WTC11 (cell line): ENCODE results near the gene NME4. TPM values are rescaled to one million over a fixed set of nuclear protein-coding genes. Genes with fewer than 3 reads are reported as not detected.

Source experiments
- ATAC-seq: fragments of 200-7000 bp; cut with Tn5 transposase; 2 replicates; pipeline ENCODE4 v1.10.0; 2021; ENCODE audit warnings: mild to moderate bottlenecking, moderate library complexity
- CTCF ChIA-PET: fragments of 300-600 bp; sonication (Branson Sonifier 250); formaldehyde crosslinking; loops from one replicate; lab custom pipeline; 2021; ENCODE audit warnings: antibody characterized with exemption; lab: Charles Lee
- POLR2A ChIA-PET: fragments of 350-600 bp; sonication (Branson Sonifier 250); formaldehyde crosslinking; loops from one replicate; lab custom pipeline; 2021; ENCODE audit warnings: antibody characterized with exemption; lab: Charles Lee
- DNase-seq: peaks from one replicate; pipeline ENCODE4 v3.0.0; 2021; ENCODE audit warnings: low spot score
- H3K27ac Mint-ChIP-seq: 2 replicates; pipeline ENCODE4 v1.8.0; 2021; ENCODE audit warnings: mixed read lengths
- H3K27me3 Mint-ChIP-seq: 2 replicates; pipeline ENCODE4 v1.8.0; 2021; ENCODE audit warnings: low read depth, mild to moderate bottlenecking, moderate library complexity, mixed read lengths
- H3K36me3 Mint-ChIP-seq: 2 replicates; pipeline ENCODE4 v1.8.0; 2021; ENCODE audit warnings: mixed read lengths
- H3K4me1 Mint-ChIP-seq: 2 replicates; pipeline ENCODE4 v1.8.0; 2022; ENCODE audit warnings: mixed read lengths
- H3K4me3 Mint-ChIP-seq: 2 replicates; pipeline ENCODE4 v1.8.0; 2021; ENCODE audit warnings: mild to moderate bottlenecking, moderate library complexity, mixed read lengths
- H3K9me3 Mint-ChIP-seq: 2 replicates; pipeline ENCODE4 v1.8.0; 2021; ENCODE audit warnings: mixed read lengths
- CBFB ChIP-seq: sonication (generic); formaldehyde crosslinking; IDR thresholded peaks from 2 replicates; pipeline ENCODE4 v1.8.1; 2022; ENCODE audit warnings: mild to moderate bottlenecking, low read depth, missing genetic modification reagents
- CREM ChIP-seq: sonication (generic); formaldehyde crosslinking; IDR thresholded peaks from 2 replicates; pipeline ENCODE4 v1.8.1; 2022; ENCODE audit warnings: mild to moderate bottlenecking, missing genetic modification reagents, moderate library complexity
- E2F4 ChIP-seq: sonication (generic); formaldehyde crosslinking; IDR thresholded peaks from 2 replicates; pipeline ENCODE4 v1.8.1; 2022; ENCODE audit warnings: low read depth, mild to moderate bottlenecking, moderate library complexity, missing genetic modification reagents, borderline replicate concordance
- JUN ChIP-seq: sonication (generic); formaldehyde crosslinking; IDR thresholded peaks from 2 replicates; pipeline ENCODE4 v1.8.0; 2023; ENCODE audit warnings: mild to moderate bottlenecking, missing genetic modification reagents
- NFYB ChIP-seq: sonication (generic); formaldehyde crosslinking; conservative IDR thresholded peaks from 2 replicates; pipeline ENCODE4 v1.8.0; 2022; ENCODE audit warnings: low read depth, missing genetic modification reagents
- PRDM15 ChIP-seq: sonication (generic); formaldehyde crosslinking; IDR thresholded peaks from 2 replicates; pipeline ENCODE4 v1.8.0; 2022; ENCODE audit warnings: missing genetic modification reagents
- RELA ChIP-seq: sonication (generic); formaldehyde crosslinking; IDR thresholded peaks from 2 replicates; pipeline ENCODE4 v1.8.1; 2022; ENCODE audit warnings: missing genetic modification reagents, mild to moderate bottlenecking, borderline replicate concordance
- RORB ChIP-seq: fragments of 250-450 bp; sonication (Bioruptor Pico); IDR thresholded peaks from 2 replicates; pipeline ENCODE4 v1.9.0; 2021; ENCODE audit warnings: mild to moderate bottlenecking
- SP1 ChIP-seq: sonication (generic); formaldehyde crosslinking; conservative IDR thresholded peaks from 2 replicates; pipeline ENCODE4 v1.8.1; 2022; ENCODE audit warnings: missing genetic modification reagents
- ZNF121 ChIP-seq: sonication (generic); formaldehyde crosslinking; IDR thresholded peaks from 2 replicates; pipeline ENCODE4 v1.8.0; 2023; ENCODE audit warnings: missing genetic modification reagents
- ZNF416 ChIP-seq: fragments of 250-450 bp; sonication (Bioruptor Pico); IDR thresholded peaks from 2 replicates; pipeline ENCODE4 v1.9.0; 2021; ENCODE audit warnings: mild to moderate bottlenecking, inconsistent platforms
- total RNA-seq: library from RNA; stranded (reverse); gene quantifications from 3 replicates; pipeline ENCODE4 v1.2.3, GENCODE V29; 2021
- TF ChIP-seq, protein P1 (sequence below): fragments of 200-600 bp; IDR thresholded peaks from 2 replicates; pipeline ENCODE4 v1.8.0; 2022; ENCODE audit warnings: antibody characterized with exemption
- TF ChIP-seq, protein P2 (sequence below): sonication (generic); formaldehyde crosslinking; IDR thresholded peaks from 2 replicates; pipeline ENCODE4 v1.8.1; 2023; ENCODE audit warnings: mild to moderate bottlenecking, missing genetic modification reagents, borderline replicate concordance

The NME4 gene
- total RNA-seq, 1 experiment from 2014 or later: 467 TPM

DNA sequence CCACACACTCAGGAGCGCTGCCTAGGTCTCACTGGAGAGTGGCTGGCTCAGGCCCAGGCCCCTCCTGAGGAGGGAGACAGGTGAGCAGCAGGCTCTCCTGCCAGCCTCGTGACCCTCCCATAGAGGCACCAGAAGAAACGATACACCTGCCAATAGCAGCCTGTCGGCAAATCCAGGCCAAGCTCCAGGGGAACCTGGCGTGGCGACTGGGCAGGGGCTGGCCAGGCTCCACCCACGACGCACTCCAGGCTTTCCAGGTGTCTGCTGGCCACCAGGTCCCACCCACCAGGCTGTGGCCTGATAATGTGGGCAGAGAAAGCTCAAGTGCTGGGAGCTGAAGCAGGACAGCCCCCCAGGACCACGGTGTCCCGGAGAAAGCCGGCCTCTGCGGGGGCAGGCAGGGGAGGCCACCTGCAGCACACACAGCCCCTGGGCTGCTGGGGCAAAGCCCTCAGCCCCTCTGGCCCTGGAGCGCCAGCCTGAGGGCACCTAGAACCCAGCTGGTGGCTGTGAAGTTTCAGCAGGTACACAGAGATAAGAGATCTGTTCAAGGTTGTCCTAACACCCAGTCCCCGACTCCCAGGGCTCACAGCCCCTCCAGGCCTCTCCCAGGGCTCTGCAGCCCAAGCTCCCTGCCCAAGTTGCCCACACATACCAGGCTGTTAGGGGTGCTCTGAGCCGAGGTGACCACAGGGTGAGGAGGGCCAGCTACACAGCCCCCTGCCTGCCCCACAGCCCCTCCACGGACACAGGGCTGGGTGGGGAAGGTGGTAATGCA is 17.6 kb upstream of the NME4 start (continued):
- TF ChIP-seq, protein P1, sequence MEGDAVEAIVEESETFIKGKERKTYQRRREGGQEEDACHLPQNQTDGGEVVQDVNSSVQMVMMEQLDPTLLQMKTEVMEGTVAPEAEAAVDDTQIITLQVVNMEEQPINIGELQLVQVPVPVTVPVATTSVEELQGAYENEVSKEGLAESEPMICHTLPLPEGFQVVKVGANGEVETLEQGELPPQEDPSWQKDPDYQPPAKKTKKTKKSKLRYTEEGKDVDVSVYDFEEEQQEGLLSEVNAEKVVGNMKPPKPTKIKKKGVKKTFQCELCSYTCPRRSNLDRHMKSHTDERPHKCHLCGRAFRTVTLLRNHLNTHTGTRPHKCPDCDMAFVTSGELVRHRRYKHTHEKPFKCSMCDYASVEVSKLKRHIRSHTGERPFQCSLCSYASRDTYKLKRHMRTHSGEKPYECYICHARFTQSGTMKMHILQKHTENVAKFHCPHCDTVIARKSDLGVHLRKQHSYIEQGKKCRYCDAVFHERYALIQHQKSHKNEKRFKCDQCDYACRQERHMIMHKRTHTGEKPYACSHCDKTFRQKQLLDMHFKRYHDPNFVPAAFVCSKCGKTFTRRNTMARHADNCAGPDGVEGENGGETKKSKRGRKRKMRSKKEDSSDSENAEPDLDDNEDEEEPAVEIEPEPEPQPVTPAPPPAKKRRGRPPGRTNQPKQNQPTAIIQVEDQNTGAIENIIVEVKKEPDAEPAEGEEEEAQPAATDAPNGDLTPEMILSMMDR: no peak
- TF ChIP-seq RORB: no peak
- TF ChIP-seq SP1 (CRISPR knock-in tag): peak; percentile 67; the same call in 1 of the 2 replicates
- TF ChIP-seq, protein P2, sequence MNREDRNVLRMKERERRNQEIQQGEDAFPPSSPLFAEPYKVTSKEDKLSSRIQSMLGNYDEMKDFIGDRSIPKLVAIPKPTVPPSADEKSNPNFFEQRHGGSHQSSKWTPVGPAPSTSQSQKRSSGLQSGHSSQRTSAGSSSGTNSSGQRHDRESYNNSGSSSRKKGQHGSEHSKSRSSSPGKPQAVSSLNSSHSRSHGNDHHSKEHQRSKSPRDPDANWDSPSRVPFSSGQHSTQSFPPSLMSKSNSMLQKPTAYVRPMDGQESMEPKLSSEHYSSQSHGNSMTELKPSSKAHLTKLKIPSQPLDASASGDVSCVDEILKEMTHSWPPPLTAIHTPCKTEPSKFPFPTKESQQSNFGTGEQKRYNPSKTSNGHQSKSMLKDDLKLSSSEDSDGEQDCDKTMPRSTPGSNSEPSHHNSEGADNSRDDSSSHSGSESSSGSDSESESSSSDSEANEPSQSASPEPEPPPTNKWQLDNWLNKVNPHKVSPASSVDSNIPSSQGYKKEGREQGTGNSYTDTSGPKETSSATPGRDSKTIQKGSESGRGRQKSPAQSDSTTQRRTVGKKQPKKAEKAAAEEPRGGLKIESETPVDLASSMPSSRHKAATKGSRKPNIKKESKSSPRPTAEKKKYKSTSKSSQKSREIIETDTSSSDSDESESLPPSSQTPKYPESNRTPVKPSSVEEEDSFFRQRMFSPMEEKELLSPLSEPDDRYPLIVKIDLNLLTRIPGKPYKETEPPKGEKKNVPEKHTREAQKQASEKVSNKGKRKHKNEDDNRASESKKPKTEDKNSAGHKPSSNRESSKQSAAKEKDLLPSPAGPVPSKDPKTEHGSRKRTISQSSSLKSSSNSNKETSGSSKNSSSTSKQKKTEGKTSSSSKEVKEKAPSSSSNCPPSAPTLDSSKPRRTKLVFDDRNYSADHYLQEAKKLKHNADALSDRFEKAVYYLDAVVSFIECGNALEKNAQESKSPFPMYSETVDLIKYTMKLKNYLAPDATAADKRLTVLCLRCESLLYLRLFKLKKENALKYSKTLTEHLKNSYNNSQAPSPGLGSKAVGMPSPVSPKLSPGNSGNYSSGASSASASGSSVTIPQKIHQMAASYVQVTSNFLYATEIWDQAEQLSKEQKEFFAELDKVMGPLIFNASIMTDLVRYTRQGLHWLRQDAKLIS (CRISPR knock-in tag): no peak
- TF ChIP-seq ZNF416: peak; percentile 94
- TF ChIP-seq E2F4 (CRISPR knock-in tag): no peak
- peak; percentile 67 for TF ChIP-seq NFYB
- TF ChIP-seq PRDM15 (CRISPR knock-in tag): peak; percentile 89
- no peak for TF ChIP-seq JUN (CRISPR knock-in tag)
- no peak for TF ChIP-seq CBFB (CRISPR knock-in tag)
- TF ChIP-seq CREM (CRISPR knock-in tag): no peak

DNA sequence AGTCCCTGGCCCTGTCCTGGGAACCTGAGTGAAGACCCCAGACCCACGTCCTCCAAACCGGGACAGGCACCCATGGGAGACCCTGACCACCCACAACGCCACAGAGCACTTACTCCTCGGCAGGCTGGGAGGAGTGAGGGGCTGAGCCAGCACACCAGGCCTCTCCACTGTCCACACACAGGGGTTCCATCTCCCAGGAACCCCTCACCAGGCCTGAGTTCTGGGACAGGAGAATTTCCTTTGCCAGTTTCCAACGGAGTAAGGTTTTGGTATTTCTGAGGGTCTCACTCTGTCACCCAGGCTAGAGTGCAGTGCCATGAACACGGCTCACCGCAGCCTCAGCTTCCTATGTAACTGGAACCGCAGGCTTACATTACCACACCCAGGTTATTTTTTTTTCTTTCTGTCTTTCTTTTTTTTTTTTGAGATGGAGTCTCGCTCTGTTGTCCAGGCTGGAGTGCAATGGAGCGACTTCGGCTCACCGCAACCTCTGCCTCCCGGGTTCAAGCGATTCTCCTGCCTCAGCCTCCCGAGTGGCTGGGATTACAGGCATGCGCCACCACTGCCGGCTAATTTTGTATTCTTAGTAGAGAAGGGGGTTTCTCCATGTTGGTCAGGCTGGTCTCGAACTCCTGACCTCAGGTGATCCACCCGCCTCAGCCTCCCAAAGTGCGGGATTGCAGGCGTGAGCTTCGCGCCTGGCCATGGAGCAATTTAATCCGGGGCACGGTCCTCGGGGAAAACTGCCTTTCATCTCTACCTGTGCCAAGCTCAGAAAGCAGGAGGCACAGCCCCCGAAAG is 16.8 kb upstream of the NME4 start:
- H3K4me1 Mint-ChIP-seq: peaks cover 30% of the 10 kb centered on the region
- TF ChIP-seq RELA (no peak), E2F4 (CRISPR knock-in tag) (no peak), ZNF121 (CRISPR knock-in tag) (0 out of 2 replicates have a peak, but pooled peaks have one; percentile 59)
- ATAC-seq (no peak), DNase-seq (no peak)
- peak overlapping the region; percentile 79 for H3K4me3 Mint-ChIP-seq
- no peak overlapping the region; the same call in 1 of the 2 replicates for H3K27ac Mint-ChIP-seq
- no peaks in the 10 kb centered on the region for H3K9me3 Mint-ChIP-seq
- H3K27me3 Mint-ChIP-seq: no peaks in the 10 kb centered on the region
- POLR2A ChIA-PET: interaction anchor here (0.8 to 1.4 kb wide), 3 partner anchors 10 to 199 kb away, joined by 3 to 4 read pairs (median 3); partner anchors contain the start of gene MRPL28
- CTCF ChIA-PET: interaction anchor here (0.6 to 2.6 kb wide), 12 partner anchors 18 to 315 kb away, joined by 3 to 15 read pairs (median 4); partner anchors contain the start of gene AXIN1
- peaks cover 4% of the 10 kb centered on the region for H3K36me3 Mint-ChIP-seq
